ENCODE data around the gene GDPD5.

DNA sequence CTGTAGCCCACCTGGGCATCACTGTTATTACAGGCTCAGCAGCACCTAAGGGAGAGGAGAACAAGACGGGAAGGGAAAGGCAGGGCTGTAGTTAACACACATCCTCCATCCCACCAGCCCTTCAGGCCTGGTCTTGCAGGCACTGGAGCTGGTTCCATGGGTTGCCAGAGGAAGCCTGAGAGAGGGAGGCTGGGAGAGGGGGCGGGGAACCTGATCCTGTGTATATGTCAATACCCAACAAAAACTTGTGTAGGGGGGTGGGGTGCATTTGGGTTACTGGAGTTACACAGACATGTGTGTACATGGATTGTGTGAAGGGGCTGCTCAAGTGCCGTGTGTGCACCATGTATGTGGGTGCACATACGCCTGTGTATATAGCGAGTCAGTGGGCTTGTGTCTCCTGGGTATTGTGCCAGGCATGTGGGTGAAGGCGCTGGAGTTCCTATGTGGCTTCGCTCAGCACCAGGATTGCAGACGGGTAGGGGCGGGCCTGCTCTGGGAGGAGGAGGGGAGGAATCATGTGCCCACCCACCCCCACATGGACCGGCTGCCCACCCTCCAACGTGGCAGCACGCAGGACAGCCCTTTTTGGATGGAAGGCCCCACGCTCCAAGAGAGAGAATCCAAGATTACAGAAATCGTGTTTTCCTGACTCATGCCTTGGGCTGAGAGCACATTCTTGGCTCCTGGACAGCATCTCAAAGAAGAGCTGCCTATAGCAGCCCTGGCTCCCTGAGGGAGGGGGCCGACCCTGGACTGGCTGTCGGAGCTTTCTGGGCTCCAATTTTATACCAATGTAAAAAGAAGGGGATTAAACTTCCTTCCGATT lies 32.1 kb upstream of the GDPD5 start:
- TF ChIP-seq ZNF274 (IDR thresholded peaks at IDR 0.05; ENCODE audit: low read depth, low read length) (no peak), YY1 (IDR thresholded peaks at IDR 0.05; ENCODE audit: insufficient read depth, insufficient read length) (no peak)

Data from NT2/D1 (cell line).